ENCODE results near the gene PRCD.

The PRCD gene

DNA sequence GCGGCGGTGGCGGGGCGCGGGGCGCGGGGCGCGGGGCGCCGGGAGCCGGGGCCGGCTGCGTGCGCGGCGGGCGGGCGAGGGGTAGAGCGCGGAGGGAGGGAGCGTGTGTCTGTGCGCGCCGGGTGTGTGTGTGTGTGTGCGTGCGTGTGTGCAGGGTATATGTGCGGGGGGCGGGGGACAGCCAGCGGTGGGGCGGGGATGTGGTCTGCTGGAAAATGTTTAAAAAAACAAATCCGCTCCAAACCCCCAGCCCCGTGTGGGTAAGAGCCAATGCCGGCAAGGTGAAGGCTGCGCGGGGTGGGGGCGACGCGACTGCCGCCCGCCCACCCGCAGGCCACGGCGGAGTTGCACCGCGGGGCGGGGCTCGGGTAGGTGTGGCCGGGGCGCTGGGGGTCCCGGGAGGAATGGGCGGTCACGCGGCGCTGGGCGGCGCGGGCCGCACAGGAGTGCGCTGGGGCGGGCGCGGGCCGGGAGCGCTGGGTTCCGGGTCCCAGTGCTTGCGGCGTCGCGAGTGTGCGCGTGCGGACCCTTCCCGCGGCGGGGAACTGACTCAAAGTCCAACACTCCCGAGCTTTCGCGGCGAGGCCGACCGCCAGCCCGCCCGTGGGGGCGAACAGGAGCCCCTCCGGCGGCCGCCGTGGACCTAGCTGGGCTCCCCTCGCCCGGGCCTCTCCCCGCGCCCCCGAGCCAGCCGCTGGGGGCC lies 2.1 kb upstream of the PRCD start, which contains the start of gene CYGB:
TSS of gene CYGB (minus strand) at position 132 of the 703 bp plus-strand sequence. CDS start 167 bp downstream, outside the sequence.
- DNase-seq (no peak), ATAC-seq (replicated peaks) (peak; percentile 51 to 62)
- H3K9me3 Mint-ChIP-seq = no peaks in the 10 kb centered on the region
- H3K27me3 Mint-ChIP-seq = peaks cover 46 to 60% of the 10 kb centered on the region in 2 donors
- peaks cover 25 to 34% of the 10 kb centered on the region in 2 donors for H3K4me1 Mint-ChIP-seq
- peak within 1 kb of the TSS; percentile 62 to 72 for H3K4me3 Mint-ChIP-seq
- H3K27ac Mint-ChIP-seq = no peak within 1 kb of the TSS
- H3K36me3 Mint-ChIP-seq = peaks cover 0 to 3% of the 10 kb centered on the region in 2 donors

DNA sequence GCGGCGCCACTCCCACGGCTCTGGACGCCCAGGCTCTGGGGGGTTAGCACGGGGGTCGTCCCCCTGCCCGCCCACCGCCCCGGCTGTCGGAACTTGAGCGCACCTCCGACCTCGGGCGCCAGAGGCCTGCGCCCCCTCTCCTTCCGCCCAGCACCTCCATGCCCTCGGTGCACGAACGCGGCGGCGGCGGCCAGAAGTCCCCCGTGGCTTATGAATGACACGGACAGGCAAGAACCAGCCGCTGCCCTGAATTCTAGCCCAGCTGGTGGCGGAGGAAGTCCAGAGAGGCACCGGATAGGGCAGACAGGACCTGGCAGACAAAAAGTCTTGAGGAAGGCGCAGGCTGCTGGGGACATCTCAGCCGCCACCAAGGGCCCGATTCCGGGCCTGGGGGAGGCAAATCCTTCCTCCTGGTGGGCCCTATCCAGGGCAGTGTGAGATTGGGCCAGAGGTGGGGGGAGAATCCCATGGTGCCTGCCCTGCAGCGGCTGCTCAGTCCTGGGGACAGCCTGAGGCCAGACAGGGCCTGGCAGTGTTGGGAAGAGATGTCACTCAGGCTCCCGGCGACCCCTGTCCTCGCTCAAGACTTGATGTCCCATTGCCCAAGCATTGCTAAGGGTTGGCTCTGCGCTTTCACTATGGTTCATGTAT lies 1.4 kb upstream of the PRCD start:
- peak overlapping the region; percentile 62 to 64 for H3K4me3 Mint-ChIP-seq
- no peak for DNase-seq
- peaks cover 25 to 34% of the 10 kb centered on the region in 2 donors for H3K4me1 Mint-ChIP-seq
- no peak overlapping the region for H3K27ac Mint-ChIP-seq
- ATAC-seq (replicated peaks) = peak; percentile 7 to 24
- H3K9me3 Mint-ChIP-seq = no peaks in the 10 kb centered on the region
- H3K36me3 Mint-ChIP-seq = peaks cover 0 to 3% of the 10 kb centered on the region in 2 donors
- H3K27me3 Mint-ChIP-seq = peaks cover 48 to 62% of the 10 kb centered on the region in 2 donors

DNA sequence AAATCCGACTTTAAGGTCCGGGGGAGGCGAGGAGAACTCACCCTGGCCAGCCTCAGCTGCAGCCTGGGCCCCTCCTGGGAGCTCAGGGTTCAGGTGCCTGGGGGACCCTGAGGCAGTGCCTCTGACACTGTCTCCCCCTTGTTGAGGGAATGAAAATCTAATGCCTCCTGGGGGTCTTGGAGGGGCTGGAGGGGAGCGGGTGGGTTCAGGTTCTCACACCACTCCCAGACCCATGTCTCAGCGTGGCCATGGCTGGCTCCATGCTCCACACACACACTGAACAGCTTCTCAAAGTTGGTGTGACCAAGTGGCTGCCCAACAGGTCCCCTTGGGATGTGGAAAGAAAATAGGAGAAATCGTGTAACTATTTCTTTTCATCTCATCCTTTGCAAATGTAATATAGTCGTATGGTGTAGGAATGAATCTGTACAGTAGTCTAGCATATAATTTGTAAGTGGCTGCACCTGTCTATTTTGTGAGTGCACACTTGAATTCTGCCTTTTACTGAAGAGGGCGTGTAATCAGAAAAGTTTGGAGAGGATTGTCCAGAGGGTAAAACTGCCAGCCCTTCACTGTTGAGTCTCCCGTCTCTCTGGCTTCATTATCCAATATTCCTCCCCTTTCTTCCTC lies 788 bp upstream of the PRCD start:
- Mint-ChIP-seq H3K36me3 (peaks cover 0 to 5% of the 10 kb centered on the region in 2 donors), H3K9me3 (no peaks in the 10 kb centered on the region), H3K27me3 (peaks cover 51 to 65% of the 10 kb centered on the region in 2 donors), H3K4me3 (peak overlapping the region; percentile 55 to 63), H3K27ac (peak overlapping the region; percentile 26), H3K4me1 (peaks cover 25 to 34% of the 10 kb centered on the region in 2 donors)
- no peak for ATAC-seq (replicated peaks)
- no peak for DNase-seq

DNA sequence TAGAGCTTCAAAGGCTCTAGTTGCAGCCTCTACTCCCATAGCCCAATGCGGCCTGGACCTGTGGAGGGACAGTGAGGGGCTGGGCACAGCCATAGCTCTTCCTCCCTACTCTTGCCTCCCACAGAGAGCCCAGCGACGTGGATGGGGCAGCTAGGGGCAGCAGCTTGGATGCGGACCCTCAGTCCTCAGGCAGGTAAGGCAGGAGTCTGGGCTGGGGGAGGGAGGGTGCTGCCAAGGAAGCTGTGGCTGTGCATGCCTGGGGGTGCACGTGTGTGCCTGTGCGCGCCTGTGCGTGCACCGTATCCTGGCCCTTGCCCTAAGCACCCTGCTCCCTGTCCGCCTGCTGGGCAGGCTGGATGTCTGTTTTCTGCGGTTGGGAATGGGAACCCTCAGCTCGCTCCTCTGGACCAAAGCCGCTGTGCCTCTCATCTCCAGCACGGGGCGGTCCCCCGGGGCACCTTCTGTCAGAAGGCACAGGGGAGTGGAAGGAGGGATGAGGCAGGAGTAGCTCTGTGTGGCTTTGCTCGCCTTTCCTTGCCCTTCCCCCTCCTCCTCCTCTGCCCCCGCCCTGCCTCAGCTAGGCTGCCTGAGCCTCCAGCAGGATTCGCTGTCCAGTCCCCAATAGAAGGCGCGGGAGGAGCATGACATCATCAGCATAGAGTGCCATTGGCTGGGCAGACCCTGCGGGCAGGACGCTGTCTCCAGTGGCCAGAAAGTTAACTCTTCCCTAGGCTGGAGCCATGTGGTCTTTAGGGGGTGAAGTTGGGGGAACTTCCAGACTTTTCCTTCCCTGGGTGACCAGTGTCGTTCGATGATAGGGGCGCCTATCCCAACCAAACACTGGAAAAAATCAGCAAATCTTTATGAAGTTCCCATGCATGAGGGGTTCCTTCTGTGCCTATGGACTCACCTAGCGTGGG lies 797 bp downstream of the PRCD start:
- Mint-ChIP-seq H3K36me3 (peaks cover 1 to 7% of the 10 kb centered on the region in 2 donors), H3K4me1 (peaks cover 17 to 25% of the 10 kb centered on the region in 2 donors), H3K27ac (no peak overlapping the region), H3K4me3 (peak overlapping the region; percentile 45 to 67), H3K9me3 (no peaks in the 10 kb centered on the region), H3K27me3 (peaks cover 53 to 66% of the 10 kb centered on the region in 2 donors)
- DNase-seq (no peak), ATAC-seq (replicated peaks) (peak; percentile 76)

DNA sequence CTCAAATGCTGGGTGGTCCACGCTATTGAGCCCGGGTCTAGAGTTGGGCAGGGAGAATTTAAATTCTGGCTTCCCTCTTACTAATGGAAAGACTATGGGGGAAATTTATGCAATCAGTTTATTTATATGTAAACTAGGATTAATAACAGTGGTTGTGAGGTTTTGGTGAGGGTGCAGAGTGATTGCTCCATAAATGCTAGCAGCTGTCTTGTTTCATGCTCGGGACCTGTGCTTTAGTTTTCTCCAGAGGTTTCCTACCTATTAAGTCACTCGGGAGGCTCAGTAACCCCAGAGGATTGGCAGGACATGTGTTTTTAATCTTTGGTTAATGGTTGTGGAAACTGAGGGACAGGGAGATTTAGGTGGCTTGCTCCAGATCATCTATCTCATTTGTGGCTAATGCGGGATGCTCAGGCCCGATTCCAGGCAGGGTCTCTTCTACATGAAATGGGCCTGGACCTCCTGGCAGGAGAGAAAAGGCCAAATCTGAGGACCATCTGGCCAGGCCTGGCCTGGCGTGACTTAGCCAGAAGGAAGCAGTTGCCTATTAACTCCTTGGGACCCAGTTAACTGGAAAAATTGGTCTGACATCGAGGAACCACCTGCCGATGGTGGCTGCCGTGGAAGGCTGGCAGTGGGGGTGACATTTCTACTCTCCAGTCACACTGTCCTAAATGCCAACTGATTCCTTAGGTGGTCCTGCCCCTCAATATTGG lies 2.1 kb downstream of the PRCD start:
- peaks cover 17 to 19% of the 10 kb centered on the region in 2 donors for H3K4me1 Mint-ChIP-seq
- no peak for ATAC-seq (replicated peaks)
- H3K27ac Mint-ChIP-seq = no peak overlapping the region

DNA sequence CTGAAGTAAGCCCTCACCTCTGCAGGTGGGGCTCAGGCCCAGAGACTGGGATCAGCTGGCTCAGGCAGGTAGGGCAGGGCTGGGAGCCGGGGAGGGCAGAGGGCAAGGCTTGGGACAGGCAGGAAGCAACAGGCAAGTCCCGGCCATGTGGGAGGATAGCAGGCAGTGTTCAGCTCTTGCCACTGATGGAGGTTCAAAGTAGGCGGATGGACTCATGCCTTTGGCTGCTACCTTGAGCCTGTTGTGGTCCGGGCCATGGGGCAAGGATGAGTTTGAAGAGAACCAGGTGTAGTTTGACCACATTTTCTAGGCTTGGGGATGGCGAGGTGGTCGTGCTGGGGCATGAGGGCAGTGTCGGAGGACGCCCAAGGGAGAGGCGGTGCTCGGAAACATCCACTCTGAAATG lies 2.7 kb downstream of the PRCD start:
- Mint-ChIP-seq H3K9me3 (no peaks in the 10 kb centered on the region), H3K36me3 (peaks cover 1 to 7% of the 10 kb centered on the region in 2 donors), H3K27me3 (peaks cover 43 to 51% of the 10 kb centered on the region in 2 donors), H3K4me1 (peaks cover 17 to 18% of the 10 kb centered on the region in 2 donors), H3K4me3 (no peak overlapping the region), H3K27ac (no peak overlapping the region)
- DNase-seq (no peak), ATAC-seq (replicated peaks) (no peak)

More for the DNA sequence above, 2.1 kb downstream of the PRCD start:
- no peak for DNase-seq
- Mint-ChIP-seq H3K36me3 (peaks cover 1 to 7% of the 10 kb centered on the region in 2 donors), H3K9me3 (no peaks in the 10 kb centered on the region), H3K27me3 (peaks cover 44 to 58% of the 10 kb centered on the region in 2 donors), H3K4me3 (no peak overlapping the region)

DNA sequence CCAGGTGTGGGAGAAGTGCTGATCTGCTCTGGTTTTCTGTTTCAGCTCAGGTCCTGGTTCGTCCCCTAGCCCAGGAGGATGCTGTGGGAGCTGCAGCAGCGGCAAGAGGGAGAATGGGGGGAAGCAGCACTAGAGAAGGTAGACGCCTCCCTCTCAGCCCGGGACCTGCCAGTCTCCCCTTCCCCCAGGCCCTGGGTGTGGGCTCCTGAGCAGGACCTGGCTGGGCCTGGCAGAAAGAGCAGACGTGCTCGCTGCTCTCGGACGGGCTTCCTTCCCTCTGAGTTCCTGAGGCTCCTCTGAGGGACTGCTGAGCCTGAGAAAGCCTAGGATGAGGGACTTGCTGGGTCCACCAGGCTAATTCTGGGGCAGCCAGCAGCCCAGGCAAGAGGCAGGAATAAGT lies 3.1 kb downstream of the PRCD start:
- H3K27ac Mint-ChIP-seq = no peak overlapping the region
- H3K4me1 Mint-ChIP-seq = peaks cover 17 to 18% of the 10 kb centered on the region in 2 donors
- ATAC-seq (replicated peaks) = no peak
- H3K36me3 Mint-ChIP-seq = peaks cover 1 to 7% of the 10 kb centered on the region in 2 donors
- no peak for DNase-seq
- no peaks in the 10 kb centered on the region for H3K9me3 Mint-ChIP-seq
- peaks cover 43 to 51% of the 10 kb centered on the region in 2 donors for H3K27me3 Mint-ChIP-seq
- no peak overlapping the region for H3K4me3 Mint-ChIP-seq

DNA sequence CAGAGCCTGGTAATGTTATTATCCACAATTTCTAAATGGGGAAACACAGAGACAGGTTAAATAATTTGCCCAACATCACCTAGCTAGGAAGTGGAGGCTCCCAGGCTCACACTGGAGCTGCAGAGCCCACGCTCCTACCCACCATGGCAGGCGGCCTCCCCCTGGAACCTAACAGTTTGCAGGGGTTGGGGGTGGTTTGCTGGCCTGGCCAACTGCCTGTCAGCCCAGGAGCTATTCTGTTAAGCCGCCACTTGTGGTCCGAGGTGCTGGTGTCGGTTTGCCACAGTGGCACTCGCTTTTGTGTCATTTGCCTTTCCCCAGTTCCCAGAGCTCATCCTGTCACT lies 3.6 kb downstream of the PRCD start:
- H3K36me3 Mint-ChIP-seq = peaks cover 1 to 7% of the 10 kb centered on the region in 2 donors
- no peak overlapping the region for H3K27ac Mint-ChIP-seq
- peaks cover 15% of the 10 kb centered on the region in 2 donors for H3K4me1 Mint-ChIP-seq
- H3K4me3 Mint-ChIP-seq = no peak overlapping the region
- DNase-seq = no peak
- peaks cover 43 to 48% of the 10 kb centered on the region in 2 donors for H3K27me3 Mint-ChIP-seq
- ATAC-seq (replicated peaks) = no peak
- no peaks in the 10 kb centered on the region for H3K9me3 Mint-ChIP-seq

DNA sequence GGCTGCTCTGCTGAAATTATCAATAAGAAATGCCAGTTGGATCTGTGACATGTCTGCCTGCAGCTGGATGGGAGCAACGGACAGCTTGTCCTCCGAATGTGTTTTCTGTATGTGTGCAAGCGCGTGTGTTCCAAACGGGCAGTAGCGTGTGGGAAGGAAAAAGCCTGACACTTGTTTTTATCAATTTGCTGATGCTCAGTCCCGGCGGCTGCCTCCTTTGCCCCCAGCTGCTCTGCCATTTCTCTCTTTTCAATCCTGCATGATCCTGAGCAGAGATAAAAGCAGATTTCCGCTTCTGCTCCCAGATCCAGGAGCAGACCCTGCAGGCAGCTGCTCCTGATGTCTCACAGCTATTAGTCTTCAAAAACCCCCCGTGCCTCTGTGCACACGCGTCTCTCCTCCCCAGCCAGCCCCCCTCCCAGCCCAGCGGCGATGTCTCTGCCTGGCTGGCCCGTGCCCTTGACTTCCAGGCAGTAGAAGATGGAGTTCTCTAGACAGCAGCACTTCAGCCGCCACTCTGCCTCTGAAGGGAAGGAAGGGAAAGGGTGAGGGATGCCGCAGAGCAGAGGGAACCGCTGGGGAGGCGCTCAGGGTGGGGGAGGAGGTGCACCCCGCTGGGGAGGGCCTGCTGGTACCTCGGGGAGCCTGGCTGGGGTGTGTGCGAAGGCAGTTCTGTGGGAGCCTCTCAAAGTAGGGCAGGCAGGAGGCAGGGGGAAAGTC lies 4.1 kb downstream of the PRCD start:
- Mint-ChIP-seq H3K27me3 (peaks cover 39 to 43% of the 10 kb centered on the region in 2 donors), H3K27ac (no peak overlapping the region), H3K4me1 (peaks cover 10 to 12% of the 10 kb centered on the region in 2 donors), H3K4me3 (no peak overlapping the region), H3K9me3 (no peaks in the 10 kb centered on the region), H3K36me3 (peaks cover 1 to 7% of the 10 kb centered on the region in 2 donors)
- ATAC-seq (replicated peaks) (no peak), DNase-seq (no peak)

DNA sequence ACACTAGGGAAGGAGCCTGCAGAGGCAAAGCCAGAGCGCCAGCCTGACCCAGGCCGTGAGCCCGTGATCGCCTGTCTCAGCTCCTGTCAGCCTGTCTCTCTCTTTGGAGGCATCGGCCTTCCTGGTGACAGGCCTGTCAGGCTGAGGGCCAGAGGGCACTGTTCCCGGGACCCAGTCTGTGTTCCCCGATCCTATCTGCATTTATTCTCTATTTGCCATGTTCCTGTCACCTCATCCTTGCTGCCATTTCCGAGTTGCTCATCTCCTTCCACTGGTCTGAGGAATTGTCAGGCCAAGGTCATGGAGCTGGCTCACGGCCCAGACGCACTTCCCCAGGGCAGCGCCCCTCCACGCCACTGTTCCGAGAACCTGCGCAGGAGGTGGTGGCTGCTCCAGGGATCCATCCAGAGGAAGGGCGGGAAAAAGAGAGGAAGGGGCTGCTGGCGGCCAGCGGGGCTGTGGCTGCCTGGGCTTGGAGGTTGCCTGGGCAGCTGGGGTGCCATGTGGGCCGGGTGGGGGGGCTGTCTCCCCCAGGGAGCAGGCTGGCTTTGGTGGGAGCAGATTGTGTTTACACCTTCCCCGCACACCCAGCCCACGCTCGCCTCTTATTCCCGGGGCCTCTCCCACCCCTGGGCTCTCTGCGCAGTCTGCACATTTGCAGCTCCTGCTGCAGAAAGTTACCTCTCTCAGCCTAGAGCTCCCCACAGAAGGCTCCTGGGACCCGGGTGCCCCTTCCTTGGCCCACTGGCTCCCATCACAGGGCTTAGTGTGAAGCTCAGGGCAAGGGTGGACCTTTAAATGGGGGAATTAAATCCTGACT lies 4.9 kb downstream of the PRCD start:
- no peak overlapping the region for H3K27ac Mint-ChIP-seq

DNA sequence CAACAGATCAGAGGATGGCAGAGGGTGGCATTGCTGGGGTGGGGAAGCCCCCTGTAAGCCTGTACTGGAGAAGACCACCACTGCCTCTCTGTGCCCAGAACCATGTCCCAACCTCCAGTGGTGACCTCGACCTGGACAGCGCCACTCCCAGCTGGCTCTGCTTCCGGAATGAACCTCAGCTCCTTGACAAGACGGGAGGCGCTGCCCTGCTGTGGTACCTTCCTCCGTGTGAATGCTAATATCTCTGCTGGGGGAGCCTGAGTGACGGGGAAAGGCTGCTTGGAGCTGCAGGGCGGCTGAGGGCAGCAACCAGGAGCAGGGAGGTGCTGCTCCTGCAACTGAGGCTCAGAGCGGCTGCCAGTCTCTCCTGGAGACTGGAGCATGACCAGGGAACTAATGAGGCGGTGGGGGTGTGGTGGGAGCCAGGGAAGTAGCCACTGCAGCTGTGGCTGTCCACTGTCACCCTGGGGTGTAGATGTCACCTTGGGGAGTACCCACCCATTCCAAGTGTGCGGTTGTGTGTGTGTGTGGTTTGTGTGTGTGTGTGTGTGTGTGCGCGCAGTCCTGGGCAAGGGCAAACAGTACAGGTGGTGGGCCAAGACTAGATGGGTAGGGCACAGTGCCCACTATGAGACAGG lies 6.2 kb downstream of the PRCD start:
- no peak for ATAC-seq (replicated peaks)
- H3K9me3 Mint-ChIP-seq = no peaks in the 10 kb centered on the region
- peaks cover 4 to 6% of the 10 kb centered on the region in 2 donors for H3K4me1 Mint-ChIP-seq
- H3K36me3 Mint-ChIP-seq = peaks cover 1 to 7% of the 10 kb centered on the region in 2 donors
- DNase-seq = no peak
- no peak overlapping the region for H3K4me3 Mint-ChIP-seq
- H3K27me3 Mint-ChIP-seq = peaks cover 23 to 26% of the 10 kb centered on the region in 2 donors
- H3K27ac Mint-ChIP-seq = no peak overlapping the region

More for the DNA sequence above, 4.9 kb downstream of the PRCD start:
- Mint-ChIP-seq H3K36me3 (peaks cover 1 to 7% of the 10 kb centered on the region in 2 donors), H3K4me1 (peaks cover 7 to 9% of the 10 kb centered on the region in 2 donors), H3K4me3 (no peak overlapping the region), H3K9me3 (no peaks in the 10 kb centered on the region), H3K27me3 (peaks cover 31 to 35% of the 10 kb centered on the region in 2 donors)
- ATAC-seq (replicated peaks) (no peak), DNase-seq (no peak)
